GM21825 (cell line): ENCODE results near the gene VSTM2B.
A peak's percentile ranks its signal among the peaks of the same experiment; 100 is the strongest.

Experiments used
- ATAC-seq: cut with Tn5 transposase; IDR thresholded peaks from one replicate; pipeline ENCODE4 v1.9.1; 2021; ENCODE audit warnings: mild to moderate bottlenecking, moderate library complexity; ENCODE audit not compliant: unreplicated experiment

Gene VSTM2B

GRCh38 chr19:29587059-29587458 lies 61.3 kb downstream of the VSTM2B start:
- ATAC-seq, result no peak

- ATAC-seq, result peak; percentile 84
Observed at GRCh38 chr19:29587518-29587986, 61.8 kb downstream of the VSTM2B start.

GRCh38 chr19:29588095-29588494 lies 62.3 kb downstream of the VSTM2B start:
- no peak for ATAC-seq

GRCh38 chr19:29590278-29590677 lies 64.5 kb downstream of the VSTM2B start:
- no peak for ATAC-seq

- no peak for ATAC-seq
Observed at GRCh38 chr19:29591670-29592069, 65.9 kb downstream of the VSTM2B start.

- ATAC-seq, result no peak
Observed at GRCh38 chr19:29593869-29594268, 68.1 kb downstream of the VSTM2B start.

- ATAC-seq, result no peak
Observed at GRCh38 chr19:29596080-29596727, 70.4 kb downstream of the VSTM2B start.

GRCh38 chr19:29596885-29597525 lies 71.2 kb downstream of the VSTM2B start:
- no peak for ATAC-seq

- no peak for ATAC-seq
Observed at GRCh38 chr19:29598036-29598435, 72.2 kb downstream of the VSTM2B start.

- ATAC-seq, result no peak
Observed at GRCh38 chr19:29598496-29598895, 72.7 kb downstream of the VSTM2B start.

- no peak for ATAC-seq
Observed at GRCh38 chr19:29603308-29603707, 77.5 kb downstream of the VSTM2B start.

- peak; percentile 72 for ATAC-seq
Observed at GRCh38 chr19:29605653-29606419, 80.0 kb downstream of the VSTM2B start, which contains the start of gene POP4. TSS of gene POP4 (plus strand) at chr19:29606283. CDS start at chr19:29606319, 36 bp downstream.

- no peak for ATAC-seq
Observed at GRCh38 chr19:29606420-29606747, 80.6 kb downstream of the VSTM2B start.

GRCh38 chr19:29609636-29610035 lies 83.8 kb downstream of the VSTM2B start:
- ATAC-seq, result no peak

- no peak for ATAC-seq
Observed at GRCh38 chr19:29610213-29610573, 84.4 kb downstream of the VSTM2B start.

GRCh38 chr19:29610574-29611271 lies 84.9 kb downstream of the VSTM2B start:
- peak; percentile 51 for ATAC-seq

- no peak for ATAC-seq
Observed at GRCh38 chr19:29612121-29612520, 86.3 kb downstream of the VSTM2B start.

GRCh38 chr19:29612801-29613595 lies 87.2 kb downstream of the VSTM2B start:
- no peak for ATAC-seq

- ATAC-seq, result no peak
Observed at GRCh38 chr19:29614046-29614445, 88.3 kb downstream of the VSTM2B start.
